Measurements from ENCODE around the gene AUH.

DNA sequence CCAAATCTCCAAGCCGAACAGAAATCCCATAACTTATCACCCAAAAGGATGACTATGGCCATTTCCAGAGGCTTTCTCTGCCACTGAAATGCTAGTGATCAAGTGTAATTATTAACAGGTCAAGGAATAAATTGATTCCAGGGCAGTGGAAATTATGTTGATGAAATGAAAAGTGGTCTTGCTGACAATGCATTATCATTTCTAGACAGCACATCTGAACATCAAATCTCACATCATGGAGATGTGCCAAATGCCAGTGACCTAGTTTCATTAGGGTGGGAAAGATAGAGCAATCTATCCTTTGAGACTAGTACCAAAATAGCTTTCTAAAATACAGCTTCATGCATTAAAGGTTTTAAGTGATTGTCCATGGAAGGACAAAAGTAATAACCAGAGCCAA, 86.1 kb downstream of the AUH start:
- TF ChIP-seq, protein P1, sequence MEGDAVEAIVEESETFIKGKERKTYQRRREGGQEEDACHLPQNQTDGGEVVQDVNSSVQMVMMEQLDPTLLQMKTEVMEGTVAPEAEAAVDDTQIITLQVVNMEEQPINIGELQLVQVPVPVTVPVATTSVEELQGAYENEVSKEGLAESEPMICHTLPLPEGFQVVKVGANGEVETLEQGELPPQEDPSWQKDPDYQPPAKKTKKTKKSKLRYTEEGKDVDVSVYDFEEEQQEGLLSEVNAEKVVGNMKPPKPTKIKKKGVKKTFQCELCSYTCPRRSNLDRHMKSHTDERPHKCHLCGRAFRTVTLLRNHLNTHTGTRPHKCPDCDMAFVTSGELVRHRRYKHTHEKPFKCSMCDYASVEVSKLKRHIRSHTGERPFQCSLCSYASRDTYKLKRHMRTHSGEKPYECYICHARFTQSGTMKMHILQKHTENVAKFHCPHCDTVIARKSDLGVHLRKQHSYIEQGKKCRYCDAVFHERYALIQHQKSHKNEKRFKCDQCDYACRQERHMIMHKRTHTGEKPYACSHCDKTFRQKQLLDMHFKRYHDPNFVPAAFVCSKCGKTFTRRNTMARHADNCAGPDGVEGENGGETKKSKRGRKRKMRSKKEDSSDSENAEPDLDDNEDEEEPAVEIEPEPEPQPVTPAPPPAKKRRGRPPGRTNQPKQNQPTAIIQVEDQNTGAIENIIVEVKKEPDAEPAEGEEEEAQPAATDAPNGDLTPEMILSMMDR (IDR thresholded peaks at IDR 0.05) = no peak
- no peak for TF ChIP-seq EZH2 (IDR thresholded peaks at IDR 0.05; ENCODE audit: borderline replicate concordance, insufficient read depth, low read depth, low read length, poor library complexity, severe bottlenecking)

All from B cell (primary cell).